Measurements from ENCODE around the gene PKN2. TPM values are rescaled to one million over a fixed set of nuclear protein-coding genes. Genes with fewer than 3 reads are reported as not detected.

Gene PKN2
- total and polyA plus RNA-seq, 2 donors (not counting 1 experiment from before 2014, with no cell fraction given), result 11.9 to 51.6 TPM

DNA sequence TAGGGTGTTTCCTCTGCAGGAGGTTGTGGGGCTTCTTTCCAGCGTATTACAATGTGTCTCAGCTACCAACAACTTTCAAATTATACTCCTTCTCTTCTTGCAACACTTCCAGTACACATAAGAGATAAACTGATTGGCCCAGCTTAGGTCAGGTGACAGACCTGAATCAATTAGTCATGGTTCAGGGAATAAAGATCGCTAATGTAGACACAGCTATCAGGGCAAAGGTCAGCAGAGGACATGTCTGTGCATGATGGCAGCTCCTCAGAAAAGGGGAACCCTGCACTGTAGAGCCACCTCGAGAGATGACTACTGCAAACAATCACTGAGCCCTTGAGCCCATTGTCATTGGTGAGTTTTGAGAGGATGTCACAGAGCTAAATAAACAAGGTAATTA is 36.8 kb upstream of the PKN2 start:
- POLR2A ChIA-PET, result no interaction called here
- H3K4me3 Mint-ChIP-seq, result no peak overlapping the region
- ATAC-seq (ENCODE audit: low read depth), result no peak
- no CpG with 5 or more reads among the region's 3 CpGs for WGBS (ENCODE audit: insufficient coverage)
- Histone ChIP-seq H3K9me3 (ENCODE audit: control extremely low read depth in 1 of 3, control insufficient read depth in 2 of 3, insufficient read depth in 1 of 3, low read length in 2 of 3) (no peaks in the 10 kb centered on the region), H3K27me3 (replicated peaks in 1 of 4; ENCODE audit: control extremely low read depth in 1 of 4, control insufficient read depth in 3 of 4, insufficient read depth in 4 of 4, low read length in 3 of 4) (peaks cover 0 to 2% (median 0%) of the 10 kb centered on the region in 4 experiments), H3K79me2 (ENCODE audit: control insufficient read depth, insufficient read depth, low read length) (no peaks in the 10 kb centered on the region), H3K4me1 (ENCODE audit: control insufficient read depth in 2 of 2, insufficient read depth in 2 of 2, low read length in 2 of 2) (no peaks in the 10 kb centered on the region), H3K9ac (ENCODE audit: low read length) (no peak overlapping the region), H3K4me2 (replicated peaks; ENCODE audit: low read depth, low read length, poor library complexity, severe bottlenecking) (no peak overlapping the region), H4K20me1 (ENCODE audit: control insufficient read depth, insufficient read depth, low read length, poor library complexity, severe bottlenecking) (no peaks in the 10 kb centered on the region), H3K36me3 (replicated peaks in 1 of 2; ENCODE audit: control extremely low read depth in 1 of 2, control insufficient read depth in 1 of 2, extremely low read depth in 1 of 2, insufficient read depth in 2 of 2, low read length in 1 of 2) (no peaks in the 10 kb centered on the region), H2AFZ (ENCODE audit: insufficient read depth, low read depth, low read length, poor library complexity, severe bottlenecking) (no peak overlapping the region), H3K27ac (ENCODE audit: low read length in 2 of 2) (no peak overlapping the region), H3K4me3 (ENCODE audit: control extremely low read depth in 1 of 5, extremely low read depth in 1 of 5, insufficient read depth in 1 of 5, low read depth in 2 of 5, low read length in 4 of 5) (no peak overlapping the region)
- H3K4me1 Mint-ChIP-seq, result no peaks in the 10 kb centered on the region
- H3K27ac Mint-ChIP-seq, result no peak overlapping the region
- H3K9me3 Mint-ChIP-seq (ENCODE audit: insufficient read depth), result no peaks in the 10 kb centered on the region
- intact Hi-C loops (cut with micrococcal nuclease), result no loop called here
- peaks cover 14% of the 10 kb centered on the region for H3K27me3 Mint-ChIP-seq
- DNase-seq, result no peak
- TF ChIP-seq, protein P1, sequence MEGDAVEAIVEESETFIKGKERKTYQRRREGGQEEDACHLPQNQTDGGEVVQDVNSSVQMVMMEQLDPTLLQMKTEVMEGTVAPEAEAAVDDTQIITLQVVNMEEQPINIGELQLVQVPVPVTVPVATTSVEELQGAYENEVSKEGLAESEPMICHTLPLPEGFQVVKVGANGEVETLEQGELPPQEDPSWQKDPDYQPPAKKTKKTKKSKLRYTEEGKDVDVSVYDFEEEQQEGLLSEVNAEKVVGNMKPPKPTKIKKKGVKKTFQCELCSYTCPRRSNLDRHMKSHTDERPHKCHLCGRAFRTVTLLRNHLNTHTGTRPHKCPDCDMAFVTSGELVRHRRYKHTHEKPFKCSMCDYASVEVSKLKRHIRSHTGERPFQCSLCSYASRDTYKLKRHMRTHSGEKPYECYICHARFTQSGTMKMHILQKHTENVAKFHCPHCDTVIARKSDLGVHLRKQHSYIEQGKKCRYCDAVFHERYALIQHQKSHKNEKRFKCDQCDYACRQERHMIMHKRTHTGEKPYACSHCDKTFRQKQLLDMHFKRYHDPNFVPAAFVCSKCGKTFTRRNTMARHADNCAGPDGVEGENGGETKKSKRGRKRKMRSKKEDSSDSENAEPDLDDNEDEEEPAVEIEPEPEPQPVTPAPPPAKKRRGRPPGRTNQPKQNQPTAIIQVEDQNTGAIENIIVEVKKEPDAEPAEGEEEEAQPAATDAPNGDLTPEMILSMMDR (IDR thresholded peaks at IDR 0.05), result no peak
- no peak for TF ChIP-seq EZH2 (IDR thresholded peaks at IDR 0.05; ENCODE audit: borderline replicate concordance, insufficient read depth, low read depth, low read length, poor library complexity, severe bottlenecking)
- CTCF ChIA-PET, result interaction anchor here (3.2 kb wide), 1 partner anchor 10 kb away, joined by 27 read pairs; no protein-coding TSS in a partner anchor

DNA sequence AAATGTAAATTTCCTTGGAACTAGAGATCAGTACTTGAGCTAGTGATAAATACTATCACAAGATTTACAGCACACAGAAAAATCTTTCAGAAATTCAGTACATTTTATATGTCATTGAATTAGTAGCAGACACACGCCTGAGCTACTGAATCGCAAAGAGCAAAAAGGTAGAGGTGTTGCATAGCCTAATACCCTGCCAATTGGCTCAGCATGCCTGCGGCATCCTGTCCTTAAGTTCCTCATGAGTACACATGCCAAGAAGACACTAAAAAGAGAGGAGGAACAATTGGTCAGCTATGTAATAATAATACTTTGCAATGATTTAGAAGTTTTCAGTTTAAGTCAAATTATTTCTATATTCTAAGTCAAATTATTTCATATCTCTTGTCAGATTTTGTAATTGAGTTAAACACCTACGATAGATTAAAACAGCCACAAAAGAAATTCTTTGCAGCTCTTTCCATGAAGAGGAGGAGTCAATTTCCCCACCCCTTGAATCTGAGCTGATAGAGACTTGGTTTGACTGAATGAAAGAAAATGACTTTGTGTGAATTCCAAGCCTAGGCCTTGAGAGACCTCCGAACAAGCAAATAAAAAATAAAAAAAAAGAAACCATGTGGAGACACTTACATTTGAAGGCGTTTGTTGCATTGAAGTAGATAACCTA is 36.2 kb upstream of the PKN2 start:
- H3K27ac Mint-ChIP-seq, result no peak overlapping the region
- H2AFZ ChIP-seq (ENCODE audit: insufficient read depth, low read depth, low read length, poor library complexity, severe bottlenecking), result no peak overlapping the region

More for the DNA sequence above, 36.2 kb upstream of the PKN2 start:
- Histone ChIP-seq H3K36me3 (replicated peaks in 1 of 2; ENCODE audit: control extremely low read depth in 1 of 2, control insufficient read depth in 1 of 2, extremely low read depth in 1 of 2, insufficient read depth in 2 of 2, low read length in 1 of 2) (no peaks in the 10 kb centered on the region), H3K4me2 (replicated peaks; ENCODE audit: low read depth, low read length, poor library complexity, severe bottlenecking) (no peak overlapping the region), H3K27ac (ENCODE audit: low read length in 2 of 2) (no peak overlapping the region), H4K20me1 (ENCODE audit: control insufficient read depth, insufficient read depth, low read length, poor library complexity, severe bottlenecking) (no peaks in the 10 kb centered on the region), H3K9me3 (ENCODE audit: control extremely low read depth in 1 of 3, control insufficient read depth in 2 of 3, insufficient read depth in 1 of 3, low read length in 2 of 3) (no peaks in the 10 kb centered on the region), H3K79me2 (ENCODE audit: control insufficient read depth, insufficient read depth, low read length) (no peaks in the 10 kb centered on the region), H3K9ac (ENCODE audit: low read length) (no peak overlapping the region), H3K4me1 (ENCODE audit: control insufficient read depth in 2 of 2, insufficient read depth in 2 of 2, low read length in 2 of 2) (no peaks in the 10 kb centered on the region), H3K4me3 (ENCODE audit: control extremely low read depth in 1 of 5, extremely low read depth in 1 of 5, insufficient read depth in 1 of 5, low read depth in 2 of 5, low read length in 4 of 5) (no peak overlapping the region), H3K27me3 (replicated peaks in 1 of 4; ENCODE audit: control extremely low read depth in 1 of 4, control insufficient read depth in 3 of 4, insufficient read depth in 4 of 4, low read length in 3 of 4) (peaks cover 0 to 2% (median 0%) of the 10 kb centered on the region in 4 experiments)
- 94% methylated on average over 3 of the region's 6 CpGs for WGBS (ENCODE audit: insufficient coverage)
- Mint-ChIP-seq H3K4me1 (no peaks in the 10 kb centered on the region), H3K27me3 (peaks cover 11% of the 10 kb centered on the region), H3K9me3 (ENCODE audit: insufficient read depth) (no peaks in the 10 kb centered on the region), H3K4me3 (no peak overlapping the region)
- intact Hi-C loops (cut with micrococcal nuclease), result no loop called here
- no peak for TF ChIP-seq EZH2 (IDR thresholded peaks at IDR 0.05; ENCODE audit: borderline replicate concordance, insufficient read depth, low read depth, low read length, poor library complexity, severe bottlenecking)
- TF ChIP-seq, protein P1 (IDR thresholded peaks at IDR 0.05), result no peak
- DNase-seq (no peak), ATAC-seq (ENCODE audit: low read depth) (no peak)
- POLR2A ChIA-PET, result no interaction called here
- CTCF ChIA-PET, result interaction anchor here (3.2 kb wide), 1 partner anchor 9 kb away, joined by 27 read pairs; no protein-coding TSS in a partner anchor
